Ectodermal cell (in vitro differentiated cells): ENCODE results near the gene NTM.

Experiments used
- H3K27ac ChIP-seq: 2 replicates; pipeline ENCODE4 v1.7.0; 2013; ENCODE audit warnings: mild to moderate bottlenecking, low read depth, low read length; ENCODE audit not compliant: insufficient read depth, poor library complexity, severe bottlenecking
- H3K27me3 ChIP-seq: 2 replicates; pipeline ENCODE4 v1.7.0; 2013; ENCODE audit warnings: mild to moderate bottlenecking, low read length; ENCODE audit not compliant: insufficient read depth, control insufficient read depth, poor library complexity, severe bottlenecking
- H3K36me3 ChIP-seq: one replicate; pipeline ENCODE4 v1.7.0; 2013; ENCODE audit warnings: low read length; ENCODE audit not compliant: control insufficient read depth, insufficient read depth
- H3K4me1 ChIP-seq: one replicate; pipeline ENCODE4 v1.7.0; 2013; ENCODE audit warnings: low read length; ENCODE audit not compliant: control insufficient read depth, insufficient read depth
- H3K4me3 ChIP-seq: 2 replicates; pipeline ENCODE4 v1.7.0; 2013; ENCODE audit warnings: low read depth, low read length, control low read depth; ENCODE audit not compliant: insufficient read depth
- H3K9me3 ChIP-seq: 2 replicates; pipeline ENCODE4 v1.7.0; 2013; ENCODE audit warnings: mild to moderate bottlenecking, low read length, moderate library complexity; ENCODE audit not compliant: control insufficient read depth
- WGBS, 2 experiments: methylation state at CpG; one replicate each; pipeline ENCODE4 v1.1.7; 2013; ENCODE audit warnings: missing lambda C conversion rate in 2 of 2; 5-methylcytosine and 5-hydroxymethylcytosine counted together

Gene NTM

GRCh38 chr11:131985846-131986301, 615.5 kb downstream of the NTM start:
- Histone ChIP-seq H3K4me3 (no peak overlapping the region), H3K36me3 (no peaks in the 10 kb centered on the region), H3K9me3 (no peaks in the 10 kb centered on the region), H3K27me3 (no peaks in the 10 kb centered on the region), H3K27ac (no peak overlapping the region), H3K4me1 (peaks cover 15% of the 10 kb centered on the region)
- 95 to 98% methylated on average over 3 to 4 of the region's 4 CpGs for WGBS, 2 experiments

DNA sequence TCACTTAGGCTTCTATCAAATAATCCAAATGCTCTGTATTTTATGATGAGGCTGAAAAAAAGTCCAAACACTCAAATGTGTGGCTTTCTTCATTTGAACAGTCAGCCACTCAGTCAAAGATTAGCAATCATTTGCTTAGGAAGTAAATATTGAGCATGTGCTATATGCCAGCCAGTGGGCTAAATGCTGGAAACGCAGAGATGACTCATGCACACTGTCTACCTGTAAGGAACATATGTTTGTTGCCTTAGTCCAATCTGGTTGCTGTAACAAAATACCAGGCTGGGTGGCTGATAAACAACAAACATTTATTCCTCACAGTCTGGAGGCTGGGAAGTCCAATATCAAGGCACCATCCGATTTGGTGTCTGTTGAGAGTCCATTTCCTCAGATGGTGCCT, 617.3 kb downstream of the NTM start:
- Histone ChIP-seq H3K27me3 (no peaks in the 10 kb centered on the region), H3K4me3 (no peak overlapping the region), H3K36me3 (no peaks in the 10 kb centered on the region), H3K9me3 (no peaks in the 10 kb centered on the region), H3K27ac (no peak overlapping the region), H3K4me1 (no peaks in the 10 kb centered on the region)
- 86 to 92% methylated on average over 2 of the region's 2 CpGs for WGBS, 2 experiments

GRCh38 chr11:131991606-131992005, 621.2 kb downstream of the NTM start:
- H3K27ac ChIP-seq, result no peak overlapping the region
- H3K9me3 ChIP-seq, result no peaks in the 10 kb centered on the region
- WGBS, 2 experiments, result 90 to 100% methylated on average over 2 of the region's 2 CpGs
- no peaks in the 10 kb centered on the region for H3K27me3 ChIP-seq
- no peaks in the 10 kb centered on the region for H3K4me1 ChIP-seq
- H3K36me3 ChIP-seq, result no peaks in the 10 kb centered on the region
- no peak overlapping the region for H3K4me3 ChIP-seq

GRCh38 chr11:131993246-131993645, 622.8 kb downstream of the NTM start:
- no peaks in the 10 kb centered on the region for H3K4me1 ChIP-seq
- no peaks in the 10 kb centered on the region for H3K36me3 ChIP-seq
- no peaks in the 10 kb centered on the region for H3K9me3 ChIP-seq
- no peak overlapping the region for H3K27ac ChIP-seq
- 95% methylated on average over 2 of the region's 2 CpGs for WGBS, 2 experiments
- no peaks in the 10 kb centered on the region for H3K27me3 ChIP-seq
- no peak overlapping the region for H3K4me3 ChIP-seq

DNA sequence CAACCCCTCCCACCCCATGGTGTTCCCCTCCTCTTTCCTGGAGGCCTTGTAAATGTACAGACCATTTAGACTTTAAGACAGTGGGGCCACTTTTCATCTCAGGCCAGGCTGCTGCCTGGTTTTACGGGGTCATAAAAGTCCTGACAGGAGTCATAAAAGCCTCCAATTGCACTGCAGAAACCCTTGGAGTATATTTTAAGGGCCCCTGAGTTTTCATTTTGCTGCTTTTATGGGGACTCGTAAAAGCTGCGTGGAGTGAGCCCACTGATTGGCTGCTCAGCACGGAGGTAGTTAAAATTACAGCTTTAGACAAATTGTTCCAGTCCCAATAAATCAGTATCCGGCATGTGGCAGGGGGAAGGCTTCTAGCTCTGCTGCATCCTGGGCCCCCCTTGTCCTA, 627.6 kb downstream of the NTM start:
- Histone ChIP-seq H3K27me3 (no peaks in the 10 kb centered on the region), H3K27ac (no peak overlapping the region), H3K4me1 (peaks cover 4% of the 10 kb centered on the region), H3K9me3 (no peaks in the 10 kb centered on the region), H3K4me3 (no peak overlapping the region), H3K36me3 (no peaks in the 10 kb centered on the region)
- 88 to 92% methylated on average over 5 of the region's 5 CpGs for WGBS, 2 experiments

DNA sequence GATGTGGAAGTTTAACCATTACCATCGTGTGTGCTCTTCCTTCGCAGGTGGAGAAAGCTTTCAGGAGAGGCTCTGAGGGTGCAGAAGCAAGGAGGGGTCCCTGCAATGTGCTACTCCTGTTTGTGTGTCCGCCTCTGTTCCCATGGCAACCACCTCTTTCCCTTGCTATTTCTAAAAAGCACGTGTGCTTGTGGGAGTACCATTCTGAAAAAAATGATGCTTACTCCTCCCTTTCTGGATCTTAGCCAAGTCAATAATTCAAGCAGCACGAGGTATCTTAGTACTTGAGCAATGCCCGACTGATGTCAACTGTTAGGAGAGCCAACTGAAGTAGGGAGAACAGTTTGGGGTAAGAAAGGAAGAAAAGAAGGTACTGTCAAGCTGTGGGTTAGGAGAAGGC, 628.7 kb downstream of the NTM start:
- H3K36me3 ChIP-seq, result no peaks in the 10 kb centered on the region
- no peaks in the 10 kb centered on the region for H3K27me3 ChIP-seq
- H3K27ac ChIP-seq, result no peak overlapping the region
- H3K4me3 ChIP-seq, result no peak overlapping the region
- H3K9me3 ChIP-seq, result no peaks in the 10 kb centered on the region
- 65 to 74% methylated on average over 6 of the region's 6 CpGs for WGBS, 2 experiments
- H3K4me1 ChIP-seq, result peaks cover 4% of the 10 kb centered on the region

DNA sequence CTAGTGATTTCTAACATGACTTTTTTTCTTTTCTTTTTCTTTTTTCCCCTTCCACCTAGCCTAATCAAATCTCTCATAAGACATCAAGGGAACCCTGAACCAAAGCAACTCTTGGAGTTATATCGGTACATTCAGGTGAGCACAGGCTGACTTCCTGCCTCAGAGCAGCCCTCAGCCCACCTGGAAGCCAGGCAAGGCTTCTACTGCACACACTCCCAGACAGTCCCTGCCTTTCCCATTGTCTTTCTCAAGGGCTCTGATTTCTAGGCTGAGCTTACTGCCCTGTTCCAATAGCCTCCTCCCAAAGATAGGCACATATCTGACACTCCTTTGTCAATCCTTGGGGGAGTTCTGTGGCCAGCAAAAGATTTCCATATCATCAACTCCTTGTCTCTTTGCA, 629.5 kb downstream of the NTM start:
- Histone ChIP-seq H3K36me3 (no peaks in the 10 kb centered on the region), H3K4me3 (no peak overlapping the region), H3K27ac (no peak overlapping the region), H3K4me1 (peaks cover 4% of the 10 kb centered on the region), H3K27me3 (no peaks in the 10 kb centered on the region), H3K9me3 (no peaks in the 10 kb centered on the region)
- 85 to 91% methylated on average over 1 of the region's 1 CpG for WGBS, 2 experiments

DNA sequence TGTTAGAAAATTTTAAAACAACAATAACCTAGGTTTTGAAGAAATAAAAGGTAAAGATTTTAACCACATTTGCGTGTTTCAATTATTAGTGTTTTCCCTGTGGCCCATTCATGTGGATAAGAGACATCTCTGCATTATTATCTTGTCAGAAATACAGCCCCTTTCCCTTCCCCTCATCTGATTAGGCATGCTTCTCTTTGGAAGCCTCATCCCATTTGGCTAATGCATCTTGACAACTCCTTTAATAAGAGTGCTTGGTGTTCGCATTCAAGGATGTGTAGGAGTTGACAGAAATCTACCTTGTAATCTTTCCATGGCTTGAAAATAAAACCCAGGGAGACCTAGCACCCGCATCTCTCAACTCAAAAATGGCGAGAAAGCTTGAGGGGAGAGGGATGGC, 635.5 kb downstream of the NTM start:
- 92 to 100% methylated on average over 4 of the region's 4 CpGs for WGBS, 2 experiments
- no peaks in the 10 kb centered on the region for H3K36me3 ChIP-seq

GRCh38 chr11:132006884-132007580, 636.6 kb downstream of the NTM start:
- Histone ChIP-seq H3K27me3 (no peaks in the 10 kb centered on the region), H3K36me3 (no peaks in the 10 kb centered on the region), H3K4me1 (peaks cover 24% of the 10 kb centered on the region), H3K9me3 (no peaks in the 10 kb centered on the region), H3K4me3 (no peak overlapping the region), H3K27ac (no peak overlapping the region)
- WGBS, 2 experiments, result 77 to 84% methylated on average over 7 of the region's 7 CpGs

More for the DNA sequence above, 635.5 kb downstream of the NTM start:
- H3K9me3 ChIP-seq, result no peaks in the 10 kb centered on the region
- H3K4me1 ChIP-seq, result peaks cover 24% of the 10 kb centered on the region
- H3K27ac ChIP-seq, result no peak overlapping the region
- H3K4me3 ChIP-seq, result no peak overlapping the region
- no peaks in the 10 kb centered on the region for H3K27me3 ChIP-seq

GRCh38 chr11:132008226-132008625, 637.8 kb downstream of the NTM start:
- Histone ChIP-seq H3K4me1 (peaks cover 24% of the 10 kb centered on the region), H3K9me3 (no peaks in the 10 kb centered on the region), H3K27ac (no peak overlapping the region), H3K36me3 (no peaks in the 10 kb centered on the region), H3K27me3 (no peaks in the 10 kb centered on the region), H3K4me3 (no peak overlapping the region)
- WGBS, 2 experiments, result 79 to 93% methylated on average over 1 of the region's 1 CpG
